Right renal pelvis (tissue), 4 donors: ENCODE data around the gene RGPD8. TPM values are rescaled to one million over a fixed set of nuclear protein-coding genes. Genes with fewer than 3 reads are reported as not detected.

Source experiments
- DNase-seq, 4 donors: peaks; one replicate each; pipeline ENCODE4 v3.0.0-alpha.2; 2013; ENCODE audit warnings: low read depth in 4 of 4, low spot score in 3 of 4, missing footprints in 1 of 4
- polyA plus RNA-seq, 4 donors: library from polyadenylated mRNA; unstranded; fragments of 120-200 nt; gene quantifications; one replicate each; pipeline ENCODE4 v1.2.1, GENCODE V29; 2013; ENCODE audit not compliant: insufficient read length in 4 of 4

The RGPD8 gene
- polyA plus RNA-seq, 4 donors, result 2.4 to 3.9 (median 3.1) TPM

DNA sequence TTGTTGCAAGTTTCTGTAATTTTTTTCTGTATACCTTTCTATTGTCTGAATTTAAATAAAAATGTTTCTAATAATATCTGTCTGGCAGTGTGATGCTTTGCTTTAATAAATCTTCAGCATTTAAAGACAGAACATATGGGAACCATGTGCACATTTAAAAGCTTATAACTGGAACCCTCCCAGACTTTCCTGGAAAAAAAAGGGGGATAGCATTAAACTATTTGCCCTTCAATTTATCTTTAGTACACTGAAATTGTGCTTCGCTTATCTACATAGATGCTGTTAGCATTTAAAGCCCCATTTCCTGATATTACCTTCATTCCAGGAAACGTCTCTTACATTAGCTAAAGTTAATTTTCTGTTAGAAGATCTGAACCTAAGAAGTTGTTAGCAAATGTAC, 93.5 kb downstream of the RGPD8 start:
- DNase-seq, result no peak

DNA sequence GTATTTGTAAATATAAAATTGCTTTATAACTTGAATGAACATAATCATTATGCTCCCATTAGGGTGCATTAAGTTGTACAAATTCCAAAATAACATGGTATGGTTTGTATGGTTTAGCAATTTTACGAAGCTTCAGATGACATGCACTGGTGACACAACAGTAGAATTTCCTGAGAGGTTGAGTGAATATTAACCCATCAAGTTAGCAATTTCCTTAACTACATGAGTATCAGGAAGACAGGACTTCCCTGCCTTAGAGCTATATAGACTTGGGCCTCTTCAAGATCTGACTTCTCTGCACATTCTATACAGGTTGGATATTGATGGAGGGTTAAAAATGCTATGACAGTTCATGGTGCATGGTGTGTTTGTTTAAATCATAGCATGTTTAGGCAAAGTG, 97.8 kb downstream of the RGPD8 start:
- DNase-seq, result no peak

DNA sequence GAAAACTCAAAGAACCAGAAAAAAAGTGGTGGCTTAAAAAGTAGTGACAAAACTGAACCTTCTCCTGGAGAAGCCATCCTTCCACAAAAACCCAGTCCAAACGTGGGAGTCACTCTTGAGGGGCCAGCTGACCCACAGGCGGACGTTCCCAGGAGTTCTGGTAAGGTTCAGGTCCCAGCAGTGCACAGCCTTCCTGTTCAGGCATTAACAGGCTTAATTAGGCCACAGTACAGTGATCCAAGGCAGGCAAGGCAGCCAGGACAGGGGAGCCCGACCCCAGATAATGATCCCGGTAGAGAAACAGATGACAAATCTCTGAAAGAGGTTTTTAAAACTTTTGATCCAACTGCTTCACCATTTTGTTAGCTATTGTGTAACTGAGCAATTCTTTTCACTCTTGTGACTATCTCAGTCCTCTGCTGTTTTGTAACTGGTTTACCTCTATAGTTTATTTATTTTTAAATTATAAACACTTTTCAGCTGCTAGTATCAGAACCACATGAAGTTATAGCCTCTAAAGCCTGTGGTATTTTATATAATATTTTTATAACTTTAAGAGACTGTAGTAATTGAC, 101.2 kb downstream of the RGPD8 start:
- DNase-seq, result no peak

GRCh38 chr2:112322919-112323318, 110.5 kb downstream of the RGPD8 start:
- no peak for DNase-seq

- no peak for DNase-seq
These were observed 111.8 kb downstream of the RGPD8 start for GRCh38 chr2:112321375-112322320.

Other genes with a start within 250 kb of the RGPD8 start
- gene ZC3H8, start 178.6 kb downstream of the RGPD8 start, polyA plus RNA-seq, result 10 to 100 TPM; 15.4 to 19.7 (median 17.6) TPM
- gene ZC3H6, start 158.0 kb downstream of the RGPD8 start, polyA plus RNA-seq, result 1 to 10 TPM; 6.3 to 9.7 (median 8.1) TPM
- gene TTL, start 48.5 kb upstream of the RGPD8 start, polyA plus RNA-seq, result 10 to 100 TPM; 32.9 to 41.0 (median 38.3) TPM
- 10 to 100 TPM; 19.2 to 27.0 (median 25.1) TPM for gene POLR1B, start 108.8 kb upstream of the RGPD8 start, polyA plus RNA-seq
- 10 to 100 TPM; 24.4 to 37.4 (median 27.3) TPM for gene CHCHD5, start 151.0 kb upstream of the RGPD8 start, polyA plus RNA-seq
- gene SLC20A1, start 212.3 kb upstream of the RGPD8 start, polyA plus RNA-seq, result 10 to 100 TPM; 37.3 to 42.9 (median 41.9) TPM